ENCODE results near the gene BAD. TPM values are rescaled to one million over a fixed set of nuclear protein-coding genes. Genes with fewer than 3 reads are reported as not detected.
A peak's percentile ranks its signal among the peaks of the same experiment; 100 is the strongest.

BAD gene
- total and polyA plus RNA-seq, 2 of the 13 experiments (the other 11 are each of a cell fraction or from before 2014, with no cell fraction given) = 17.9 to 28.5 TPM

DNA sequence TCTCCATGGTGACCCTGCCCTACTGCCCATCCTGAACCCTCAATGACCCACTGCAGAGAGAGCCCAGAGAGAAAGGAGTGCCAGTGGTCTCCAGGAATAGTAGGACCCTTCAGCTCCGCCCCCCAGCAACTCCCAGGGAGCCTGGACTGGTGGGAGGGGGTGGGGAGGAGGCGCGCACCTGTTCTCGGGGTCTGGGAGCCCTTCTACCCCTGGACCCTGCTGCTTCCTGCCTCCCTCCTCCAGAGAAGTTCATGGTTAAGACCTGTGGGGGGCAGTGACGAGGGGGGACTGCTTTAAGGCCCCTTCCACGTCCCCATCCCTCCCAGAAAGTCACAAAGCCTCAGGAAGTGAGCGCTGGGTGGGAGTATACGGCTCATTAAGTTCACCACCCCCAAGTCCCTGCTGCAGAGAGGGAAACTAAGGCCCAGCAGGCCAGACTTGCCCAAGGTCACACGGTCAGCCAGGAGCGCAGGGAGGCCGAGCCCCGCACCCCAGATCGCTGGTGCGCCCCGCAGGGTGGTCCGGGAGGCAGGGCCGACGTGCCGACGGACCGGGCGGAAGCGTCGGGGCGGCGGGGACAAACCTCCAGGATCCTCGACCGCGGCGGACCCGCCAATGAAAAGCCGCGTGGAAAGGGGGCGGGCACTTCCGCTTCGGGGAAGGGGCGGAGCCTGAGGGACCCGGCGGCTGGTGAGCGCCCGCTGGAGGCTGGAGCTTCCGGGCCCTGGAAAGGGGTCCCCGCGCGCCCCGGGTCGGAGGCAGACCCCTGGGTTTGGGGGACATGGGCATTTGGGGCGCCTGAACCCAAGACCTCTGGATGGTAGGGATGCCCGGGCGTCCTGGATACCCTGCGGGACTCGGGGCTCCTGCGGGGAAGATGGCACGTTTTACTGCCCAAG is 58.6 kb downstream of the BAD start, which contains the start of the genes NUDT22 and TRPT1 (continued):
- TF ChIP-seq, protein P1, sequence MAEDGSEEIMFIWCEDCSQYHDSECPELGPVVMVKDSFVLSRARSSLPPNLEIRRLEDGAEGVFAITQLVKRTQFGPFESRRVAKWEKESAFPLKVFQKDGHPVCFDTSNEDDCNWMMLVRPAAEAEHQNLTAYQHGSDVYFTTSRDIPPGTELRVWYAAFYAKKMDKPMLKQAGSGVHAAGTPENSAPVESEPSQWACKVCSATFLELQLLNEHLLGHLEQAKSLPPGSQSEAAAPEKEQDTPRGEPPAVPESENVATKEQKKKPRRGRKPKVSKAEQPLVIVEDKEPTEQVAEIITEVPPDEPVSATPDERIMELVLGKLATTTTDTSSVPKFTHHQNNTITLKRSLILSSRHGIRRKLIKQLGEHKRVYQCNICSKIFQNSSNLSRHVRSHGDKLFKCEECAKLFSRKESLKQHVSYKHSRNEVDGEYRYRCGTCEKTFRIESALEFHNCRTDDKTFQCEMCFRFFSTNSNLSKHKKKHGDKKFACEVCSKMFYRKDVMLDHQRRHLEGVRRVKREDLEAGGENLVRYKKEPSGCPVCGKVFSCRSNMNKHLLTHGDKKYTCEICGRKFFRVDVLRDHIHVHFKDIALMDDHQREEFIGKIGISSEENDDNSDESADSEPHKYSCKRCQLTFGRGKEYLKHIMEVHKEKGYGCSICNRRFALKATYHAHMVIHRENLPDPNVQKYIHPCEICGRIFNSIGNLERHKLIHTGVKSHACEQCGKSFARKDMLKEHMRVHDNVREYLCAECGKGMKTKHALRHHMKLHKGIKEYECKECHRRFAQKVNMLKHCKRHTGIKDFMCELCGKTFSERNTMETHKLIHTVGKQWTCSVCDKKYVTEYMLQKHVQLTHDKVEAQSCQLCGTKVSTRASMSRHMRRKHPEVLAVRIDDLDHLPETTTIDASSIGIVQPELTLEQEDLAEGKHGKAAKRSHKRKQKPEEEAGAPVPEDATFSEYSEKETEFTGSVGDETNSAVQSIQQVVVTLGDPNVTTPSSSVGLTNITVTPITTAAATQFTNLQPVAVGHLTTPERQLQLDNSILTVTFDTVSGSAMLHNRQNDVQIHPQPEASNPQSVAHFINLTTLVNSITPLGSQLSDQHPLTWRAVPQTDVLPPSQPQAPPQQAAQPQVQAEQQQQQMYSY (CRISPR knock-in tag; IDR thresholded peaks at IDR 0.05) = no peak
- peak; percentile 84 for TF ChIP-seq PHF8 (CRISPR knock-in tag; IDR thresholded peaks at IDR 0.05)
- TF ChIP-seq, protein P2, sequence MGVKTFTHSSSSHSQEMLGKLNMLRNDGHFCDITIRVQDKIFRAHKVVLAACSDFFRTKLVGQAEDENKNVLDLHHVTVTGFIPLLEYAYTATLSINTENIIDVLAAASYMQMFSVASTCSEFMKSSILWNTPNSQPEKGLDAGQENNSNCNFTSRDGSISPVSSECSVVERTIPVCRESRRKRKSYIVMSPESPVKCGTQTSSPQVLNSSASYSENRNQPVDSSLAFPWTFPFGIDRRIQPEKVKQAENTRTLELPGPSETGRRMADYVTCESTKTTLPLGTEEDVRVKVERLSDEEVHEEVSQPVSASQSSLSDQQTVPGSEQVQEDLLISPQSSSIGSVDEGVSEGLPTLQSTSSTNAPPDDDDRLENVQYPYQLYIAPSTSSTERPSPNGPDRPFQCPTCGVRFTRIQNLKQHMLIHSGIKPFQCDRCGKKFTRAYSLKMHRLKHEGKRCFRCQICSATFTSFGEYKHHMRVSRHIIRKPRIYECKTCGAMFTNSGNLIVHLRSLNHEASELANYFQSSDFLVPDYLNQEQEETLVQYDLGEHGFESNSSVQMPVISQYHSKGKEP (CRISPR knock-in tag; IDR thresholded peaks at IDR 0.05) = no peak
- no peak for TF ChIP-seq ZNF569 (CRISPR knock-in tag; IDR thresholded peaks at IDR 0.05; ENCODE audit: borderline replicate concordance)
- TF ChIP-seq, protein P3, sequence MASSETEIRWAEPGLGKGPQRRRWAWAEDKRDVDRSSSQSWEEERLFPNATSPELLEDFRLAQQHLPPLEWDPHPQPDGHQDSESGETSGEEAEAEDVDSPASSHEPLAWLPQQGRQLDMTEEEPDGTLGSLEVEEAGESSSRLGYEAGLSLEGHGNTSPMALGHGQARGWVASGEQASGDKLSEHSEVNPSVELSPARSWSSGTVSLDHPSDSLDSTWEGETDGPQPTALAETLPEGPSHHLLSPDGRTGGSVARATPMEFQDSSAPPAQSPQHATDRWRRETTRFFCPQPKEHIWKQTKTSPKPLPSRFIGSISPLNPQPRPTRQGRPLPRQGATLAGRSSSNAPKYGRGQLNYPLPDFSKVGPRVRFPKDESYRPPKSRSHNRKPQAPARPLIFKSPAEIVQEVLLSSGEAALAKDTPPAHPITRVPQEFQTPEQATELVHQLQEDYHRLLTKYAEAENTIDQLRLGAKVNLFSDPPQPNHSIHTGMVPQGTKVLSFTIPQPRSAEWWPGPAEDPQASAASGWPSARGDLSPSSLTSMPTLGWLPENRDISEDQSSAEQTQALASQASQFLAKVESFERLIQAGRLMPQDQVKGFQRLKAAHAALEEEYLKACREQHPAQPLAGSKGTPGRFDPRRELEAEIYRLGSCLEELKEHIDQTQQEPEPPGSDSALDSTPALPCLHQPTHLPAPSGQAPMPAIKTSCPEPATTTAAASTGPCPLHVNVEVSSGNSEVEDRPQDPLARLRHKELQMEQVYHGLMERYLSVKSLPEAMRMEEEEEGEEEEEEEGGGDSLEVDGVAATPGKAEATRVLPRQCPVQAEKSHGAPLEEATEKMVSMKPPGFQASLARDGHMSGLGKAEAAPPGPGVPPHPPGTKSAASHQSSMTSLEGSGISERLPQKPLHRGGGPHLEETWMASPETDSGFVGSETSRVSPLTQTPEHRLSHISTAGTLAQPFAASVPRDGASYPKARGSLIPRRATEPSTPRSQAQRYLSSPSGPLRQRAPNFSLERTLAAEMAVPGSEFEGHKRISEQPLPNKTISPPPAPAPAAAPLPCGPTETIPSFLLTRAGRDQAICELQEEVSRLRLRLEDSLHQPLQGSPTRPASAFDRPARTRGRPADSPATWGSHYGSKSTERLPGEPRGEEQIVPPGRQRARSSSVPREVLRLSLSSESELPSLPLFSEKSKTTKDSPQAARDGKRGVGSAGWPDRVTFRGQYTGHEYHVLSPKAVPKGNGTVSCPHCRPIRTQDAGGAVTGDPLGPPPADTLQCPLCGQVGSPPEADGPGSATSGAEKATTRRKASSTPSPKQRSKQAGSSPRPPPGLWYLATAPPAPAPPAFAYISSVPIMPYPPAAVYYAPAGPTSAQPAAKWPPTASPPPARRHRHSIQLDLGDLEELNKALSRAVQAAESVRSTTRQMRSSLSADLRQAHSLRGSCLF (CRISPR knock-in tag; IDR thresholded peaks at IDR 0.05; ENCODE audit: borderline replicate concordance) = no peak; the same call in 1 of the 2 replicates
- no peak for TF ChIP-seq ATRX (CRISPR knock-in tag; IDR thresholded peaks at IDR 0.05; ENCODE audit: borderline replicate concordance)
- TF ChIP-seq ZNF550 (CRISPR knock-in tag; IDR thresholded peaks at IDR 0.05; ENCODE audit: borderline replicate concordance) = peak; percentile 89; the same call in 1 of the 2 replicates
- peak; percentile 45; the same call in 1 of the 2 replicates for TF ChIP-seq NCOA1 (CRISPR knock-in tag; IDR thresholded peaks at IDR 0.05)
- TF ChIP-seq, protein P4, sequence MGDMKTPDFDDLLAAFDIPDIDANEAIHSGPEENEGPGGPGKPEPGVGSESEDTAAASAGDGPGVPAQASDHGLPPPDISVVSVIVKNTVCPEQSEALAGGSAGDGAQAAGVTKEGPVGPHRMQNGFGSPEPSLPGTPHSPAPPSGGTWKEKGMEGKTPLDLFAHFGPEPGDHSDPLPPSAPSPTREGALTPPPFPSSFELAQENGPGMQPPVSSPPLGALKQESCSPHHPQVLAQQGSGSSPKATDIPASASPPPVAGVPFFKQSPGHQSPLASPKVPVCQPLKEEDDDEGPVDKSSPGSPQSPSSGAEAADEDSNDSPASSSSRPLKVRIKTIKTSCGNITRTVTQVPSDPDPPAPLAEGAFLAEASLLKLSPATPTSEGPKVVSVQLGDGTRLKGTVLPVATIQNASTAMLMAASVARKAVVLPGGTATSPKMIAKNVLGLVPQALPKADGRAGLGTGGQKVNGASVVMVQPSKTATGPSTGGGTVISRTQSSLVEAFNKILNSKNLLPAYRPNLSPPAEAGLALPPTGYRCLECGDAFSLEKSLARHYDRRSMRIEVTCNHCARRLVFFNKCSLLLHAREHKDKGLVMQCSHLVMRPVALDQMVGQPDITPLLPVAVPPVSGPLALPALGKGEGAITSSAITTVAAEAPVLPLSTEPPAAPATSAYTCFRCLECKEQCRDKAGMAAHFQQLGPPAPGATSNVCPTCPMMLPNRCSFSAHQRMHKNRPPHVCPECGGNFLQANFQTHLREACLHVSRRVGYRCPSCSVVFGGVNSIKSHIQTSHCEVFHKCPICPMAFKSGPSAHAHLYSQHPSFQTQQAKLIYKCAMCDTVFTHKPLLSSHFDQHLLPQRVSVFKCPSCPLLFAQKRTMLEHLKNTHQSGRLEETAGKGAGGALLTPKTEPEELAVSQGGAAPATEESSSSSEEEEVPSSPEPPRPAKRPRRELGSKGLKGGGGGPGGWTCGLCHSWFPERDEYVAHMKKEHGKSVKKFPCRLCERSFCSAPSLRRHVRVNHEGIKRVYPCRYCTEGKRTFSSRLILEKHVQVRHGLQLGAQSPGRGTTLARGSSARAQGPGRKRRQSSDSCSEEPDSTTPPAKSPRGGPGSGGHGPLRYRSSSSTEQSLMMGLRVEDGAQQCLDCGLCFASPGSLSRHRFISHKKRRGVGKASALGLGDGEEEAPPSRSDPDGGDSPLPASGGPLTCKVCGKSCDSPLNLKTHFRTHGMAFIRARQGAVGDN (CRISPR knock-in tag; IDR thresholded peaks at IDR 0.05) = no peak
- TF ChIP-seq, protein P5, sequence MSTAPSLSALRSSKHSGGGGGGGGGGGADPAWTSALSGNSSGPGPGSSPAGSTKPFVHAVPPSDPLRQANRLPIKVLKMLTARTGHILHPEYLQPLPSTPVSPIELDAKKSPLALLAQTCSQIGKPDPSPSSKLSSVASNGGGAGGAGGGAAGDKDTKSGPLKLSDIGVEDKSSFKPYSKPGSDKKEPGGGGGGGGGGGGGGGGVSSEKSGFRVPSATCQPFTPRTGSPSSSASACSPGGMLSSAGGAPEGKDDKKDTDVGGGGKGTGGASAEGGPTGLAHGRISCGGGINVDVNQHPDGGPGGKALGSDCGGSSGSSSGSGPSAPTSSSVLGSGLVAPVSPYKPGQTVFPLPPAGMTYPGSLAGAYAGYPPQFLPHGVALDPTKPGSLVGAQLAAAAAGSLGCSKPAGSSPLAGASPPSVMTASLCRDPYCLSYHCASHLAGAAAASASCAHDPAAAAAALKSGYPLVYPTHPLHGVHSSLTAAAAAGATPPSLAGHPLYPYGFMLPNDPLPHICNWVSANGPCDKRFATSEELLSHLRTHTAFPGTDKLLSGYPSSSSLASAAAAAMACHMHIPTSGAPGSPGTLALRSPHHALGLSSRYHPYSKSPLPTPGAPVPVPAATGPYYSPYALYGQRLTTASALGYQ (CRISPR knock-in tag; IDR thresholded peaks at IDR 0.05) = 0 out of 2 replicates have a peak, but pooled peaks have one; percentile 25
